A549 treated with RU486 at 1 μM for 4 hours (cell line): ENCODE data around the gene SRRD. TPM values are rescaled to one million over a fixed set of nuclear protein-coding genes. Genes with fewer than 3 reads are reported as not detected.

Source experiments
- total RNA-seq: library from RNA; stranded (reverse); fragments of 200-300 nt; extraction: Qiagen RNA extraction; gene quantifications from 5 replicates; pipeline ENCODE4 v1.2.3, GENCODE V29; 2022; ENCODE audit warnings: low read depth

The SRRD gene, protein sequence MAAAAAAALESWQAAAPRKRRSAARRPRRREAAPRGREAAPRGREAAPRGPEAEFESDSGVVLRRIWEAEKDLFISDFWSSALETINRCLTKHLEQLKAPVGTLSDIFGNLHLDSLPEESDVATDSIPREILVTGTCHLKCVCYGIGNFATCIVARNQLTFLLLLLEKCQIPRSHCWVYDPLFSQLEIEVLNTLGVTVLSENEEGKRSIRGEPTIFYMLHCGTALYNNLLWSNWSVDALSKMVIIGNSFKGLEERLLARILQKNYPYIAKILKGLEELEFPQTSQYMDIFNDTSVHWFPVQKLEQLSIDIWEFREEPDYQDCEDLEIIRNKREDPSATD
- 19.5 to 34.3 TPM (median 23.7 TPM) in 5 replicates for total RNA-seq

DNA sequence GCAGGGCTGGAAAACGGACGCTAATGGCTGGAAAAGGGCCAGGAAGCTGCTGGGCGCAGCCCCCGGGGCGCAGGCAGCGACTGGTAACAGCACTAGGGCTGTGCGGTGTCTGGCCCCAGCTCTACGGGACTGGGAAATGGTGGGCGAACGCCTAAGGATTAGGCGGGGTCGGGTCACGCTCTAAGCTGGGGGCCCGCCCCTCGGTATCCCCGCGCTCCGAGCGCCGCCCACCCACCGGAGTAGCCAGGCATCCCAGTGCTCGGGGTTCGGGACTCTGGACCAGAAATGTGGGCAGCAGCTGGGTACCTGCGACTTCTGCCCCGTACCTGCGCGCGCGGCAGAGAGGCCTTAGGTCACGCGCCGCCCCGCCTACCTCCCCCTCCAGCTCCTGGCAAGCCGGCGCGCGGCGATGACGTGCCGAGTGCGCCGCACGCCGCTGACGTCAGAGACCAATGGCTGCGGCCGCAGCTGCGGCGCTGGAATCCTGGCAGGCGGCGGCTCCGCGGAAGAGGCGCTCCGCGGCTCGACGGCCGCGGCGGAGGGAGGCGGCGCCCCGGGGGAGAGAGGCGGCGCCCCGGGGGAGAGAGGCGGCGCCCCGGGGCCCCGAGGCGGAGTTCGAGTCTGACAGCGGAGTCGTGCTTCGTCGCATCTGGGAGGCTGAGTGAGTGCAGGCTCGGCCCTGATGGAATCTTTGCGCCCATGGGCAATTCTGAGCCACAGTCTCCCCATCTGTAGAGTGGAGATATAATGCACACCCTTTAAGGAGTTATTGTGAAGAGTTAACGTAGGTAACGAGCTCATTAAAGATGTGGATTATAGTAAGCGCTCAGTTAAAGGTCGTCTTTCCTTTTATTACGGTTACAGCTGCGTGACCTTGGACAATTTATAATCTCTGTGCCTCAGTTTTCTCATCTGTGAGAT lies at the start of gene SRRD, which contains the start of gene HPS4:
Gene SRRD, plus strand, starts transcription at position 439 of the 921 bp plus-strand sequence. Its CDS starts 14 bp downstream, at position 453.
Gene HPS4, minus strand, starts transcription at position 345 of the 921 bp plus-strand sequence. CDS start 2,021 bp downstream, outside the sequence.

DNA sequence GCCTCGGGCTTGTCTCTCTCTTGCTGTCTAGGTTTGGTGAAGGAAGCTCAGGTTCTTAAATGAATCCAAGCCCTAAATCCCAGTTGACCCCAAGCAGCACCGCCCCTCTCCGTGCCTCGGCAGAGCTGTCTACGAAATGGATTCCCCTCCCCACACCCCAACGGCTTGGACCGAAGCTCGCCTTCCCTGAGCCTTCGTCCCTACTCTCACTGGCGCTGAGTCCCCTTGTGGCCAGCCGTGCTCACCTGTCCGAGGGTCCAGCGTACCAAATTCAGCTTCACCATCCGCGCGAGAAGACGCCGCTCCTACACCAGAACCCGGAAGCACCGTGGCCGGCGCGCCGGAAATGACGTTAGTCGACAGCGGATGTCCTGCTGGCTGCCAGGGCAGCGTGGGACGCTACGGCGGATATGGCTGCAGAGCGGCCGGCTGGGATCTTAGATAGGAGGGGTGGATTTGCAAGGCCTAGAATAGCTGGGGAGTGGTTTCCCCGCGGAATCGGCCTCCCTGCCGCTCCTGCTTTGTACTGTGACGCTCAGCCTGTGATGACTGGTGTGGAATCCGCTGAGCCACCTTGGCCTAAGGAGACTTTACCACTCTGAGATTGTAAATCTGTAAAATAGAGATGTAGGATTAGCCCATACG lies 28.6 kb downstream of the SRRD start, which contains the start of gene TFIP11:
Gene TFIP11, minus strand, starts transcription at position 325 of the 645 bp plus-strand sequence. CDS start 2,201 bp downstream, outside the sequence.

Other genes starting within 250 kb of the SRRD start
- gene ASPHD2, start 54.6 kb upstream of the SRRD start, total RNA-seq: 0.83 to 1.3 TPM (median 1.0 TPM) in 5 replicates
- gene HPS4, start 94 bp upstream of the SRRD start, total RNA-seq: 14.6 to 16.0 TPM (median 15.2 TPM) in 5 replicates
- gene TFIP11, start 28.6 kb downstream of the SRRD start, total RNA-seq: 21.4 to 26.3 TPM (median 22.6 TPM) in 5 replicates
- gene TPST2, start 106.3 kb downstream of the SRRD start, total RNA-seq: 8.4 to 12.7 TPM (median 11.1 TPM) in 5 replicates
- not detected in 5 replicates for gene CRYBB1, start 134.2 kb downstream of the SRRD start, total RNA-seq
- gene CRYBA4, start 138.1 kb downstream of the SRRD start, total RNA-seq: not detected in 5 replicates
- 0.13 to 0.85 TPM (median 0.34 TPM) in 5 replicates for gene MIAT, start 173.7 kb downstream of the SRRD start, total RNA-seq